ENCODE data around the gene GJC1. TPM values are rescaled to one million over a fixed set of nuclear protein-coding genes. Genes with fewer than 3 reads are reported as not detected.

The GJC1 gene
- total RNA-seq, 2 experiments from 2014 or later = 0.79 to 1.1 TPM

DNA sequence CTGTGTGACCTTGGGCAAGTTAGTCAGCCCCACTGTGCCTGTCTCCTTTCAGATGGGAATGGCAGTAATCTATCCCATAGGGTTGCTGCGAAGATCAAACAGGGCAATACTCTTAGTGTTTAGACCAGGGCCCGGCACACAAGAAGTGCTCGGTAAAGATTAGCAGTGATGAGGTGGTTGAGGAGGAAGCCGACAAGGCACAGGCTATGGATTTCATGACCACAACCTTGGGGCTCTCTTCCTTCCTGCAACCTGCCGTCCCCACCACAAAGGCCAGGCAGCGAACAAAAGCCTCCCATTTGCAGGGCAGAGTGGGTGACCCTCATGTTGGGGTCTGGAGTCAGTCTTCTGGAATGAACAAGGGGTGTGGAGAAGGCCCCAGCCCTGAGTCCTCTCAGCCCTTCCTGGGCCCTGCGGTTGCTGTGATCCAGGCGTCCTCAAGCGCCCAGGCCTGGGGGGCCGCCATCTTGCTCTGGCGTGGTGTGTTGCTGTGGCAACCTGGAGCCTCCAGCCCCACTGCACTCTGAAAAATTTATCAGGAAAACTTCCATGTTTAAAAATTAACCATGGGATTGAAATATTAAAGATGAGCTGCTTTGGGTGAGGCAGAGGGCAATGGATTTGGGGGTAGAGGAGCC, 61.5 kb downstream of the GJC1 start:
- CTCF ChIA-PET = interaction anchor here (1.0 kb wide), 1 partner anchor 274 kb away, joined by 3 read pairs; no protein-coding TSS in a partner anchor
- DNase-seq = no peak
- H3K27ac Mint-ChIP-seq = no peak overlapping the region

DNA sequence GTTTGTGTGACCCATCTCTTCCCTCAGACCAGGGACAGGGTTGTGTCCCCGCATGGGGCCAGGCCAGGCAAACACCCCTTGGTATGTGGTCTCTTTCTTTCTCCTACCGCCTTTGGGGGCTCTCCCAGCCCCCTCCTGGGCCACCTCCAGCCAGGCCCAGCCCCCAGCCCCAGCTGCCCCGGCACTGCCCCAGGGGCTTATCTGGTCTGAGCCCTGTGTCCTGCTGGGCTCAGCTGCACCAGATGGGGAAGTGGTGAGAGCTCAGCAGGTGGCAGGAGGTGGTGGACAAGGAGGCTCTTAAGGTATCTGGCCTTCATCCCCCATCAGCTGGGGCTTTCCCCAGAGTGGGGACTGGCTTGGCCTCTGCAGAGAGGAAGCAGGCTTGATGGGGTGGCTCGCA, 62.6 kb downstream of the GJC1 start:
- POLR2A ChIA-PET = no interaction called here
- Mint-ChIP-seq H3K4me3 (no peak overlapping the region), H3K27ac (peak overlapping the region; percentile 54), H3K27me3 (peaks cover 8% of the 10 kb centered on the region), H3K9me3 (no peaks in the 10 kb centered on the region), H3K36me3 (ENCODE audit: low read depth) (no peaks in the 10 kb centered on the region), H3K4me1 (peaks cover 9% of the 10 kb centered on the region)
- CTCF ChIA-PET = no interaction called here
- no peak for DNase-seq

More for the DNA sequence above, 61.5 kb downstream of the GJC1 start:
- no peaks in the 10 kb centered on the region for H3K36me3 Mint-ChIP-seq (ENCODE audit: low read depth)
- POLR2A ChIA-PET = no interaction called here
- no peaks in the 10 kb centered on the region for H3K9me3 Mint-ChIP-seq
- H3K4me1 Mint-ChIP-seq = peaks cover 9% of the 10 kb centered on the region
- no peak overlapping the region for H3K4me3 Mint-ChIP-seq
- H3K27me3 Mint-ChIP-seq = peaks cover 8% of the 10 kb centered on the region

DNA sequence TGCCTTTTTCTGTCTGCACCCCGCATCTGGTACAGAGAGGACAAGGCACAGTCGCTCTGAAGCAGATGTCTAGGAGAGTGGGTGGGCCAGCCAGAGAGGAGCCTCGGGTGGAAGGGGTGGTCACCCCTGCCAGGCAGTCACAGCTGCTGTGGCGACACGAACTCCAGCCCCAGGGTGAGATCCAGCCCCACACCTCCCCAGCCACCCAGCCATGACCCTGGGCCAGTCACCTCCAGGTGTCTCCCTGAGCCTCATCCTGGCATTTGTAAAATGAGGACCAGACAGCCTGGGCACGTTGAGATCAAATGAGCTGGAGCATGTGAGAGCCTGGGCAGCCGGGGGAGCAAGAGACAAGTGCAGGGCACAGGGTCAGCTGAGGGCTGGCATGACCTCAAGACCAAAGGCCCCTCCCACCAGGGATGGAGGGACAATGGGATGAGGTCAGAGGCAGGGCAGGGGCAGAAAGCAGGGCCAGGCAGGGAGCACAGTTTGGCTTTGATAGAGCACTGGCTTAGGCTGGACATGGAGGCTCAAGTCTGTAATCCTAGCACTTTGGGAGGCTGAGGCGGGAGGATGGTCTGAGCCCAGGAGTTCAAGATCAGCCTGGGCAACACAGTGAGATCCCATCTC, 63.6 kb downstream of the GJC1 start:
- ChIA-PET POLR2A (no interaction called here), CTCF (no interaction called here)
- no peaks in the 10 kb centered on the region for H3K9me3 Mint-ChIP-seq
- DNase-seq = no peak
- no peaks in the 10 kb centered on the region for H3K36me3 Mint-ChIP-seq (ENCODE audit: low read depth)
- H3K4me3 Mint-ChIP-seq = no peak overlapping the region
- H3K27ac Mint-ChIP-seq = no peak overlapping the region
- H3K4me1 Mint-ChIP-seq = peaks cover 9% of the 10 kb centered on the region
- H3K27me3 Mint-ChIP-seq = peaks cover 9% of the 10 kb centered on the region

- peaks cover 15% of the 10 kb centered on the region for H3K27me3 Mint-ChIP-seq
These were observed 64.1 kb downstream of the GJC1 start for GRCh38 chr17:44765965-44766364.

DNA sequence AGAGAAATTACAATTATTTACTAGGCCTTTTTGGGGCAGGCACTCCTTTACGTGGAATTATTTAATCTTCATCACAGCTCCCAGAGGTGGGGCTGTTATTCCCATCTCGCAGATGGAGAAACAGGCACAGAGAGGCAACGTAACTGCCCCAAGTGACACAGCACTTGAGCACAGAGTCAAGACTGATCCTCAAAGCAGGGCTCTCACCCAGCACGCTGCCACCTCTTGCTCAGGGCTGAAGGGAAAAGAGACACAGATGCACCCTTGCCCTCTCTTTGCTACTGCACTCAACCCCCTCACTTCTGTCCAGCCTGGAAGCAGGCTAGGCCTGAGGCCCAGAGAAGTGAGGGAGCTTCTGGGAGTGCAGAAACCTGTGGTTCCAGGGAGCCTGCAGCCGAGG, 66.9 kb downstream of the GJC1 start:
- H3K36me3 Mint-ChIP-seq (ENCODE audit: low read depth) = no peaks in the 10 kb centered on the region
- H3K27me3 Mint-ChIP-seq = peaks cover 21% of the 10 kb centered on the region
- peaks cover 4% of the 10 kb centered on the region for H3K4me1 Mint-ChIP-seq
- no peak overlapping the region for H3K4me3 Mint-ChIP-seq
- ChIA-PET POLR2A (no interaction called here), CTCF (interaction anchor here (0.6 to 2.4 kb wide), 4 partner anchors 9 to 241 kb away, joined by 5 to 8 read pairs (median 6); no protein-coding TSS in a partner anchor)
- no peak overlapping the region for H3K27ac Mint-ChIP-seq
- no peaks in the 10 kb centered on the region for H3K9me3 Mint-ChIP-seq
- no peak for DNase-seq

More at GRCh38 chr17:44765965-44766364, 64.1 kb downstream of the GJC1 start:
- Mint-ChIP-seq H3K27ac (no peak overlapping the region), H3K9me3 (no peaks in the 10 kb centered on the region), H3K4me1 (peaks cover 9% of the 10 kb centered on the region), H3K36me3 (ENCODE audit: low read depth) (no peaks in the 10 kb centered on the region), H3K4me3 (no peak overlapping the region)
- CTCF ChIA-PET = no interaction called here
- no peak for DNase-seq
- POLR2A ChIA-PET = no interaction called here

GRCh38 chr17:44761932-44762810, 67.9 kb downstream of the GJC1 start:
- Mint-ChIP-seq H3K4me1 (no peaks in the 10 kb centered on the region), H3K36me3 (ENCODE audit: low read depth) (no peaks in the 10 kb centered on the region), H3K27me3 (peaks cover 26% of the 10 kb centered on the region), H3K27ac (no peak overlapping the region), H3K9me3 (no peaks in the 10 kb centered on the region), H3K4me3 (no peak overlapping the region)
- CTCF ChIA-PET = interaction anchor here (0.5 to 2.4 kb wide), 4 partner anchors 9 to 50 kb away, joined by 3 to 6 read pairs (median 4); no protein-coding TSS in a partner anchor
- POLR2A ChIA-PET = no interaction called here
- no peak for DNase-seq

- DNase-seq = no peak
- H3K4me1 Mint-ChIP-seq = no peaks in the 10 kb centered on the region
These were observed 69.4 kb downstream of the GJC1 start for GRCh38 chr17:44760474-44761308.

DNA sequence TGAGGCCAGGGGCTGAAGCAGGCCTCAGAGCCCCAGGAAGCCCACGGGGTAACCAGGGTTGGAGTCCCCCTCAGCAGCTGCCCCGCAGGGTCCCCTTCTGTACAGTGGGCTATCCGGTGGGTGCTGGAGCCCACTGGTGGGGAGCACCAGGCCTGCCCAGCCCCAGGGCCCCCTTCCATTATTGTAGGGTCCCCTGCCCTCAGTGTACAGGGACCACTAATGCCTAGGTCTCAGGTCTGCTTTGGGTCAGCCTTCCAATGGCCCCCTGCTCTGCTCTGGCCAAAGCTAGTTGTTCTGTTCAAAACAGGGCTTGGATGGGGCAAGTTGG, 70.2 kb downstream of the GJC1 start:
- Mint-ChIP-seq H3K4me3 (no peak overlapping the region), H3K4me1 (no peaks in the 10 kb centered on the region), H3K27ac (no peak overlapping the region), H3K27me3 (peaks cover 32% of the 10 kb centered on the region), H3K9me3 (no peaks in the 10 kb centered on the region), H3K36me3 (ENCODE audit: low read depth) (no peaks in the 10 kb centered on the region)
- POLR2A ChIA-PET = interaction anchor here (0.6 kb wide), 1 partner anchor 264 kb away, joined by 5 read pairs; no protein-coding TSS in a partner anchor
- no peak for DNase-seq
- CTCF ChIA-PET = no interaction called here

More at GRCh38 chr17:44760474-44761308, 69.4 kb downstream of the GJC1 start:
- Mint-ChIP-seq H3K36me3 (ENCODE audit: low read depth) (no peaks in the 10 kb centered on the region), H3K27ac (no peak overlapping the region), H3K9me3 (no peaks in the 10 kb centered on the region), H3K4me3 (no peak overlapping the region), H3K27me3 (peaks cover 32% of the 10 kb centered on the region)
- ChIA-PET POLR2A (interaction anchor here (0.6 kb wide), 1 partner anchor 265 kb away, joined by 5 read pairs; no protein-coding TSS in a partner anchor), CTCF (interaction anchor here (0.5 kb wide), 1 partner anchor 597 kb away, joined by 4 read pairs; no protein-coding TSS in a partner anchor)

- no peak overlapping the region for H3K27ac Mint-ChIP-seq
- H3K4me1 Mint-ChIP-seq = no peaks in the 10 kb centered on the region
- H3K36me3 Mint-ChIP-seq (ENCODE audit: low read depth) = no peaks in the 10 kb centered on the region
- POLR2A ChIA-PET = no interaction called here
- H3K4me3 Mint-ChIP-seq = no peak overlapping the region
- no peak for DNase-seq
- CTCF ChIA-PET = no interaction called here
- peaks cover 32% of the 10 kb centered on the region for H3K27me3 Mint-ChIP-seq
- no peaks in the 10 kb centered on the region for H3K9me3 Mint-ChIP-seq
These were observed 70.8 kb downstream of the GJC1 start for GRCh38 chr17:44759086-44759915.

GRCh38 chr17:44758414-44759085, 71.5 kb downstream of the GJC1 start, which contains the start of gene ADAM11:
Gene ADAM11 (plus strand): TSS chr17:44758988. CDS start chr17:44759200, 212 bp downstream.
- CTCF ChIA-PET = no interaction called here
- Mint-ChIP-seq H3K4me3 (no peak within 1 kb of the TSS), H3K9me3 (no peaks in the 10 kb centered on the region)

DNA sequence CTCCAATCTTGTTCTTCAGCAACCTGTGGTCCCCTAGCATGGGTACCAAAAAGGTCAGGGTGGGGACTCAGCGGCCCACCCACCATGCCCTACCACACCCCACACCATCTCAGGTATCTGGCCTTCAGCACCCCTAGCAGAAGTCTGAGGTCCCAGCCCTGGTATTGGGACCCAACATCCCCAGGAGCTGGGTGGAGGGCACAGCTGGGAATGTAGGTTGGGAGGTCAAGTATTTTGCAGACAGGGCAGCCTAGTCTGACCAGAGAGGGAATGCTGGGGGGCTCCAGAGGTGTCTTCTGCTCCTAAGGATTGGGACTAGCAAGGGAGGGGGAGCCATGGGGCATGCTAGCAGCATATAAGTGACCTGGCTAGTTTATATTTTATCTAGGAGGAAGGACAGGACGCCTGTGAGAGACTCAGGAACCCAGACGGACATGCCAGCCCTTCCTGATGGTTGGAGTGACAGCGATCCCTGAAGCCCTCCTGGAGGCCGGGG, 72.1 kb downstream of the GJC1 start:
- POLR2A ChIA-PET = no interaction called here
- Mint-ChIP-seq H3K4me1 (no peaks in the 10 kb centered on the region), H3K27ac (no peak overlapping the region), H3K9me3 (no peaks in the 10 kb centered on the region), H3K4me3 (no peak overlapping the region), H3K27me3 (peaks cover 32% of the 10 kb centered on the region), H3K36me3 (ENCODE audit: low read depth) (no peaks in the 10 kb centered on the region)
- CTCF ChIA-PET = no interaction called here
- DNase-seq = no peak

More at GRCh38 chr17:44758414-44759085, 71.5 kb downstream of the GJC1 start, which contains the start of gene ADAM11:
- POLR2A ChIA-PET = no interaction called here
- Mint-ChIP-seq H3K4me1 (no peaks in the 10 kb centered on the region), H3K27me3 (peaks cover 32% of the 10 kb centered on the region), H3K36me3 (ENCODE audit: low read depth) (no peaks in the 10 kb centered on the region), H3K27ac (no peak within 1 kb of the TSS)
- no peak for DNase-seq
